NCI-H2171 (cell line): ENCODE data around the gene ACSL6.

Experiments
- DNase-seq: peaks from one replicate; lab custom pipeline; 2025; lab: John Stamatoyannopoulos, UW

Gene ACSL6

DNA sequence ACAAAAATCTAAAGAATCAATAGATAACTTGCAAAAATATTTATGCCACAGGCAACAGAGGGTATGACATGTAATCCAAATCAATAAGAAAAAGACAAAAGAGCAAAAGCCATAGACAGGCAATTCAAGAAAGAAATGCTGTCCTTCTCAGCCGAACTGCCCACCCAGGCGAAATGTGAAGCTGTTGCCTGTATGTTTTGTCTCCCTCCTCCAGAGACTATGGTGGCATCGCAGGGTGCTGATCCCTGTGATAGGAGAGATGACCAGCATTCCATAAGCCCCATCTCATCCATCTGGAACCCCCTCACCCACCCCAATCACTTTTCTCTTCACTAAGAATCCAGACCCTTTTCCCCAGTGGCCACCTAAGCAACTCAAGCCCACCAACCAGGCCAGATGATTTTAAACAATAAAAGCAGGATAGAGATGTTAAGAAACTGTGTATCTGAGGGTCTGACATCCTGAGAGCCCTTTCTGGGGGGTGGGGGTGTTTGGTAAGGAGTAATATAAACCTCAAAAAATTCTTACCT, 5.3 kb upstream of the ACSL6 start:
- DNase-seq, result no peak

DNA sequence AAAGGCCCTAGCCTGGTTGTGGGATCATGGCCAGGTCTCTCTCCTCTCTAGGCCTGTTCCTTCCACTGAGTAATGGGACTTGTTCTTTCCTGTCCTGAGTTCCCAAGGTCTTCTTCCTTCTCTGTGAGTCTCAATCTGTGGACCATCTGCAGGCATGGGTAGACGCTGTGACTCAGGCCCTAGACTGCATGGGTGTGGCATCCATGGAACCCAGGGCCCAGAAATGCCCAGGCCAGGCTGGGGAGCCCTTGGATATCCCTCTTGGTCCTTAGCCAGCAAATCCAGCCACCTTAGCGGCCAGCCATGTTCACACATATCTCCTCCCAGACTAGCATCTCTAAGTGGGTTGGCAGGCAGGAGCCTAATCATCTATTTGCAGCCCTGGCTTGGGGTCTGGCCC, 2.3 kb upstream of the ACSL6 start:
- DNase-seq, result no peak

DNA sequence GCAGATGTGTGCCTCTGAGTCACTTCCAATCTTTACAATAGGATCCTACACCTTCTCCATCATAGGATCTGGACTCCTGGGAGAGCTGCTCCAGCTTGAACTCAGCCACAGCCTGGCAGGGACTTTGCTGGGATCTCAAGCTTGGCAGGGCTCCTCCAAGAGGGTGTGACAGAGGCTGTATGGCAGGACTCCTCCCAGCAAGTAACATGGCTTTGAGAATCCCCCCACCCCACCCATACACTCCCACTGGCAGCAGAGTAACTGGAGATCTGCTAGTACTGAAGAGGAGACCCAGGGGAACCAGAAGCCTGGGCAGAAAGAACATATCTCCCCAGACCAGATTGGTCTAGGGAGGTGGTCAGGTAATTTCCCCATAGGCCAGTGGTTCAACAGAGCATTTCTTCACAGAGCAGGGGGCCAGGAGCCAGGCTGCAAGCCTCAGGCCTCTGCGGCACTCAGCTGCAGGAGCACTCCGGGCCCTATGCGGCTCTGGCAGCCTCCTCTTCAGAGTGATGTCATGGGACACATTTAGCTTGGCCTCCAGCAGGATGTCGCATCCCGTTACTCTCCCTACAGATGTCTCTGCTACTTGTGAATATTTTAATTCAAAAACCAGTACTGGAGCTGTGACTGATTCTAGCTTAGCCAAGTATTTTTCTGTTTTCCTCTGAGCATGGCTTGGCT, 1.7 kb upstream of the ACSL6 start:
- DNase-seq, result no peak

DNA sequence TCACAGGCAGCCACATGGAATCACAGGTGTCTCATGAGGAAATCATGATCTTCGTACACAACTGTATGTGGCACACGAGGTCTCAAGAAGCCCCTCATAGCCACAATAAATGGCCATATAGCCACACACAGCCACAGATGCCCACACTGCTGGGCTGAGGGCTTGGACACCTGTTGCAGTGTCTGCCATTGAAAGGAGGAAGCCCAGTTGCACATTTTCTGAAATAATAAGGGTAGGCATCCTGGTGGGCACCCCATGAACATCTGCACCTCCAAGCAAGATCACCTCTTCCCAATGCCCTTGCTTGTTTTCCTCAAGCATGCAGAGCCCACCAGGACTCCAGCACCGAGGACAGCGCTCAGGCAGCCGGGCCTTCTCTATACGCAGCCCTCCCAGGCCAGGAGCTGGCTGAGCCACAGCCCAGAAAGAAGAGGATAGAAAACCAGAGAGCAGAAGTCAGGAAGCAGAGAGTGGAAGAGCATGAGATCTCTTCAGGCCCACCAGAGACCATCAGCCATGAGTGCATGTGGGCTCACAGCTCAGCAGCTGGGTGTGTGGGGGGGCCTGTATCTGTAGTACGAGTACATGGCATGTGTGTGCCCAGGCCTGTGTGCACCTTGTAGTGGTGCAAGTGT, 1.0 kb upstream of the ACSL6 start:
- no peak for DNase-seq

DNA sequence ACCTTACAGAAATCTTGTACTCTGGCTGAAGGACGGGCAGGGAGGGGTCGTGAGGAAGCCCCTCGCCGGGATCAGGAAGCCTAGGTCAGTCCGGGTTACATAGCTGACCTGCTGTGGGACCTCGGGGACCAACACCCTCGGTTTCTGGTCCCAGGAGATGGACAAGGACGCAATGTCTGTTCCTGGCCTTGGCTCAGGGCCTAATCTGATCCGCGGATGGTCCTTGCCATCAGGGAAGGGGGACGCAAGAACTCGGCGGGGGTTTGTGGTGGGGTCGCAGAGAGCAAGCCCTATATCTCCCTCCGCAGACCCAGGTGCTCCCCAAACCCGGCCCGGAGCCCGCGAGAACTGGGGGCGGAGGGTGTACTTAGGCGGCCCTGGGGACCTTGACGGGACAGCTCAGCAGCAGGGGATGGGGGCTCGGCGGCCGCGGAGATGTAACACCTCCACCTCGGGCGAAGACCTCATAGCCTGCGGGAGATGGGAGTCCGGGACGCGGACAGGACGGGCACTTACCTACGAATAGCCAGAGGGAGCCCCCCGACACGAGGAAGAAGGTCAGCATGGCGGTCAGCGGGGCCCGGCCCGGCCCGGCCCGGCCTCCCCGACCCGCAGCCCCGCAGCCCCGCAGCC, 353 bp downstream of the ACSL6 start:
- no peak for DNase-seq

DNA sequence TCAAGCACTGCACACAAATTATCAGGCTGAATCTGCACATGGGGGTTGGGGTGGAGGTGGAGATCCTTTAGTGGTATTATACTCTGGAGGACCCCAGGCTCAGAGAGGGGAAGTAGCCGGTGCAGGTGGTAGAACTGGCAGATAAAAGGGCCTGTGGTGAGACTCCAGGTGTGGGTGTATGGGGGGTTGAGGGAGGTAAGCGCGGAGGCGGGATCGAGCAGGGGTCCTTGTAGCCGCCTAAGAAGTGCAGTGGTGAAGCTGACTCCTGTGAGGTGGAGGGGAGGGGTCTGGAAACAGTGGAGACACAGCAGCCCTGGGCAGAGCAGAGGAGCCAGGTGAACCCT, 841 bp downstream of the ACSL6 start:
- no peak for DNase-seq

DNA sequence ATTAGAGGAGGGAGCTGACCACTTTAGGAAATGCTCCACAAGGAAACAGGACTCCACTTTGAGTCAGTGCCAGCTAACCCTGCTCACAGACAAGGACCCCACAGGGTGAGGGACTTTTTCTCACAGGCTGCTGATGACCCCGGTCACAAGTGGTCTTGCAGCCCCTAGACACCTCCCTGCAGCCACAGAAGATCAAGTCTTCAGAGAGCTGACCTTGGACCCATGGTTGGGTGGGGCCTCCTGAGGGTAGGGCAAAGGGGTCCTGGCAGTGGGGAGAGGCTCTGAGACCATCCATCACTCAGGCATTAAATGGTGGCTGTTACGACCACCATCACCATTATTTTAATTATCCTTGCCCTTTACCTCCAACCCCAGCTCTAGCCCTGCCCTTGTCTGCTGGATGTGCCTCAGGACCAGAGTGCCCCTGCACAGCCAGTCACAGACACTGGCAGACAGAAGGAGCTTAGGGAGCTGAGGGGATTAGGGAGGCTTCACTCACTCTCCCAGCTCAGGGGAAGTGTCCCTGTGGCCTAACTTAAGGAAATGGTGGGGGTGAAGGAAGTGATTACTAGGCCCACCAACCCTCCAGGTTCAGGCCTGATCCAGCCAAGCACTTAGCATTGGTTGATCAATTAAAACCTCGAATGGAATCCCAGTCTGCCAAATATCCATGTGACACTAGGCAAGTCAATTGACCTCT, 1.6 kb downstream of the ACSL6 start:
- DNase-seq, result no peak

DNA sequence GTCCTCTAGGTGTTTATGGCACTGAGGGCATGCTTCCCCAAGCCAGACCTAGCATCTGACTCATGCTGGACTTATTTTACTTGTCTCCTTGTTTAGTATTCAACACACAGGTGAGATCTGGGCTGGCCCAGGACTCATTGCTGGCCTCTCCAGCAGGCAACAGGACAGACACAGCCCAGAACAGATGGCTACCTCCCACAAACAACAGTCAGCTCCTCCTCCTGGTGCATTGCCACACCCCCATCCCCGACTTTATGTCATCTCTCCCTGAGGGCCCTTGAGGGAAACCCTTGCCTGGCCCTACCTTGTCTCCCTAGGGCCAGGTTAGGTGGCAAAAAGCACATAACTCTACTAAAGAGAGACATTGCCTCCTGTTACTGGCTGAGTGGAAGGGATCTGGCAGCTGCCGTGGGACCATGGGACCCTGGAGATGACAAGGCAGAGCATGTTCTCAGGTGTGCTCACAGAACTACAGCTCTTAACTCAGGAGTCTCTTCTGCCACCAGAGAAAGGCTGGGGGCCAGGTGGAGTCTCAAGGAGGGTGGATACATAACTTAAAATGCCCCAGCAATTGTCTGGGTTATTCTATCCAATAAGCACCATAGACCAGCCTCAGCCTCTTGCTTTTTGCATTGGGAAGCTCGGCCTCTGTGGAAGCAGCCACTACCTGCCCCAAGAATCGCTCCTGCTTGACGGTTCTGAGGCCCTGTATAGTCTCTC, 2.3 kb downstream of the ACSL6 start:
- peak; percentile 29 for DNase-seq

DNA sequence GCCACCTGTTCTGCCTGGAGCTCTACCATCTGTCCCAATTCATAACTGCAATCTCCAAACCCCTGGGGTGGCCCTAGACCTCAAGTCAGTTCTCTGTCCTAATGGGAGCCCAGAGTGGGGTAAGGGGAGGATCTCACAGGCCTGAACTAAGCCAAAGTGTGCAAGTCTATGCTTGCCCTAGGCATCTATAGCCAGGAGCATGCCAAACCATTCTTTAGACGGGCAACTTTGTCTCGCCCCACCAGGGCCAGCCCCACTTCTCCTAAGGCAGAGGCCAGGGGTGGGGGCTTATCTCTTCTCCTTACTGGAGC, 3.3 kb downstream of the ACSL6 start:
- no peak for DNase-seq

DNA sequence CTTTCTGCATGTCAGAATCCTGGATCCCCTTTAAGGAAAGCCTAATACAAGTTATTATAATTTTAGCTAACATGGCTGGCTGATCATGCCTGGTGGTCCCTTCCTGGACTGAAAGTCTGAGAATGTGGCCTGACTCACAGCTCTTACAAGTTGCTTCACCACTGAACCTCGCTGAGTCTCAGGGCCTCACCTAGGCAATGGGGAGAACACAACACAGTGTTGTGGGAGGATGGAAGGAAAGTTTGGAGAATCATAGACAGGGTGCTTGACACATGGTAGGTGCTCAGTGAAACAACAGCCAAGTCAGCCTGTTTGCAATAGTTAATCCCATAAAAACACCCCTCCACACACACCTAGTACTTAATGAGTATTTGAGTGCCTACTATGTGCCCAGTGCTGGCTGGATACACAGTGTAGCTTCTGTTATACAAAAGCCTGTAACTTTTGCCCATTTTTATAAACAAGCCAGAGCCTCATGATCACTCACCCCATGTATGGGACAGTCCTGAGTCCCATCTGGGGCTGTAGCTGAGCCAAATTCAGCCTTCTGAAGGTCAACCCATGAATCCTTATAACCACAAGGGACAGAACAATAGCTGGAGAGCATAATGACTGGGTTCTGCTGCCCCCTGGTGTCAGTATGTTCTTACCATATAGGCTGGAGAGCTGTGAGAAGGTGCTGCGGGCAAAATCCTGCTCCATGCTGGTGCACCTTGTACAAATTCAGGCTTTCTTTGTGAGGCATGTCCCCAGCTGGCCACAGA, 3.9 kb downstream of the ACSL6 start:
- peak; percentile 32 for DNase-seq

DNA sequence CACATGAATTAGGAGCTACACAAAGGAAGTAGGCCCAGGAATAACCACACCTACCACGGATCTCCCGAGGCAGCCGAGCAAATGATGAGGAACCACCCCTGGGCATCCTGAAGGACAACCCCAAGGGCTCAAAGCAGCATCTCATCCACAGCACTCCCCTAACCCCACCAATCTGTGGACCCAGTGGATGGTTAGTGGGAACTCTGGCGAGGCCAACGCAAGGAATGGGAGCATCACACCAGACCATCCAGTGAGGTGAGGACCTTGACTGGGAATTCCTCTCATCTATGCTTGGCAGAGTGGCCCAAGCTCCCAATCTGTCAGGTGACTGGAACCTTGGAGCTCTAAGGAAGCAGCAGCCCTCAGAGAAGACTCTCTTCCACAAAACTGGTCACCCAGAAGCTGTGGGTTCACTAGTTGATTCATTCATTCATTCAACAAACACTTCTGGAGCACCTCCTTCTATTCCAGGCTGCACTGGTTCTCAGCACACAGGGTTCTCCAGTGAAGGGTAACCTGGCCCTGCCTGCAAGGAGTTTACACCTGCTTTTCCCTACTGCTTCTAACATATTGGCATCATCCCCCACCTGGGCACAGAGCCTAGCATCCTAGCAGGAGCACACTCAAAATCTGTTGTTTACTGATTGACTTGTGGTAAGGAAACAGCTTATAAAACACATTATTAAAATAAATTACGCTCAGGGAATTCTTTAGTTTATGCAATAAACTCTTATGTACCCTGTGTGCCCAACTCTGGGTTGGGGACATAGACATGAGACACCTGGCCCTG, 4.9 kb downstream of the ACSL6 start:
- DNase-seq, result no peak

DNA sequence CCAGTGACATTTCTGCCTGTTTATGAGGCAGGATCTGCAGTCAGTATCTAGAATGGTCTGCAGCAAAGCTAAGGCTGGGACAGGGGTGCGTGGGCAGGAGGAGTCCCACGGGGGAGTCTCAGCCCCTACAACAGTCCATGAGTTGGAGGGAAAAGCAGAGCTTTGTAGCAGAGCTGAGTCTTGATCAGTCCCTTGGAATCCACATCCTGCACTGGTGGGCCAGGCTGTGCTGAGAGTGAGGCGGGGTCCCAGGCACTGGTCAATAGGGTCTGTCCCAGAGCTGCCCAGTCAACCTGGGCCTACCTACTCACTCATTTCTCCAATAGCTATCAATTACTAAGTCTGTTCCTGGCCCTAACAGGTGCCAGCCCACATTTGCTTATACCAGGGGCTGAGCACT, 5.9 kb downstream of the ACSL6 start:
- DNase-seq, result no peak

DNA sequence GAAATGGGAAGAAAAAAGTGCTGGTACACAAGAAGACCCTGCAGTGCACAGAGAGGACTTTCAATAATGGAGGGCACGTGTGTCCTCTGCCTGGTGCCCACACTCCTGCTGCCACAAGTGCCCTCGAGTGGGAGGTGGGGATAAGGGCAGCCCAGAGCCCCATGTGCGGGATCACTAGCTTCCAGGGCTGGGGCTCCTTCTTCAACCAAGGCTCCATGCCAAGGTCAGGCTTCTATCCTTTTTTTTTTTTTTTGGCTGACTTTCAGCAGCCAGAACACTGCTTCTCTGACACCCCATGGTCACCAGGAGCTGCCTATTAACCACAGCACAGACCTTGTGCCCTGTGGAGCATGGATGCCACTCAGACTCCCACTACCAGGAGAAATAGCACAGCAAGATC, 7.5 kb downstream of the ACSL6 start:
- no peak for DNase-seq

DNA sequence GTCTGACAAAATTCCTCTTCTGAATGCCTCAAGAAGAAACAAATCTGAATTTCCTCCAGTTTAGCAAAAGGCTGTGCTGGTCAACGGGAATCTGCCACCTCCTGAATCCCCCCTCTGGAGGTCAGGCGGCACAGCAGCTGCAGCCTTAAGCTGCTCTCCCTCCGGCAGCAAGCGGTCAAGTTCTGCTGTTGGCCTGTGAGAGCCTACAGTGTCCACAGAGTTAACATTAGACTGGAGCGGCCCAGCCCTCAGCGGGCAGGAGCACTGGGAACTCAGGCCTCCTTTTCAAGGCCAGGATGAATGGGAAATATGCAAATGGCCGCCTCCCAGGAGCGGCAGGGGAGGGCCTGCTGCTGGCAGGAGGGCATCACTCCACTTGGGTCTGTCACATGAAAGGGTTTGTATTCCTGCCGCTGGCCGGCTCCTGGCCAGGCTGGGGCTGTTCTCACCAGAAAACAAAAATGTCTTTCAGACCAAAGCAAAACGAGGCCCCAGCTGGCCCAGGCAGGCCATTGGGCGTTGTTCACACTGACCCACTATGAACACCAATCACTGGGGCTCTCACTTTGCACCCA, 8.2 kb downstream of the ACSL6 start:
- no peak for DNase-seq

DNA sequence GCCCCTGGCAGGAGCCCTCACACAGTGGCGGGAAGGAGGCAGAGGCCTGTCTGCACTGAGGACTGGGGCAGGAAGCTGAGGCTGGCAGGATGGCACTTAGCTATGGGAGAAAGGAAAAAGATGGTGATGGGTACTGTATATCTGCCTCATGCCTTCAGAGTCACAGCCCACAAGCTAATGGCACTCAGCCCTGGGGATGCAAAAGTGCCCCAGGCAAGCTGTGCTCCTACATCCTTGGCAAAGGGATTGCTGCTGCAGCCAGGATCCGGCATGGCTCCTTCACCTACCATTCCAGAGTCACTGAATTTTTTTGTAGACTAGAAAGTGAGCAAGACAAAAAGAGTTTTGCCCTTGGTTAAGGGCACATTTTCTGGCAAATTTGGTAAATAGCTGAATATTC, 8.7 kb downstream of the ACSL6 start:
- DNase-seq, result no peak

DNA sequence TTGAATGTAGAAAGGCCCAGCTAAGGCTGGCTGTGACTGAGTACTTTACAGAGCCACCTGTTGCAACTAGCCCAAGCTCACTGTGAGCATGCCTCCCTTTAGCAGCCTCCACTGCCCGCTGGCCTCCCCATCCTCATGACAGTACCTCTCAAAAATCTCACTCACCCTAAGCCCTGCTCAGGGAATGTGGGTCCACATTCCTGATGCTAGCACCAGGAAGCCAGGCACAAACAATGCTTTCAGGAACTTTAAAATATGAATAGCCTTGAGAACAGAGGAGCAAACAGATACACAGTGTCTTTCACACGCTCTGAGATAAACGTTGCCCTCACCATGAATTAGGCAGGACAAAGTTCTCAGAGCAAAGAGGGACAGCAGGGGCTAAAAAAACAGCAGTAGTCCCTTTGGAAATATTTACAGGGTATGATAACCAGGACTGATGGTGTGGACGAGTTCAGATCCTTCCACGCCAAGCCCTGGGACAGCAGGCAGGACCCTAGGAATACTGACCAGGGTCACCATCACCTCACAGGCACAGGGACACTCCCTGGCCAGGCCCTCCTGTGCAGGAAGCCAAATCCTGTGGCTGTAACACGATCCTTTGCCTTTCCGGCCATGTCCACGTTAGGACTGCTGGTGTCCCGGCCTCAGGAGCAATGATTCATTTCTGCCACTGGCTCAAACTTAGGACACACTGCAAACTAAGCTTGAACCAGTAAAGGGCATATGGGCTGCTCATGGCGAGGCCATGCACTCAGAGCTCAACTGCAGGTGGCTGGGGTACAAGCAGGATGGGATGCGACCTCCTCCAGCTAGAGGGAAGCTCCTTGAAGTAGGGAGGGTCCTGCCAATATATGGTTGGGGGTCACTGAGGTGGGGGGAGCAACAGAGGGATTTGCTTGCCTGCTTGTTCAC, 9.6 kb downstream of the ACSL6 start:
- DNase-seq, result no peak

DNA sequence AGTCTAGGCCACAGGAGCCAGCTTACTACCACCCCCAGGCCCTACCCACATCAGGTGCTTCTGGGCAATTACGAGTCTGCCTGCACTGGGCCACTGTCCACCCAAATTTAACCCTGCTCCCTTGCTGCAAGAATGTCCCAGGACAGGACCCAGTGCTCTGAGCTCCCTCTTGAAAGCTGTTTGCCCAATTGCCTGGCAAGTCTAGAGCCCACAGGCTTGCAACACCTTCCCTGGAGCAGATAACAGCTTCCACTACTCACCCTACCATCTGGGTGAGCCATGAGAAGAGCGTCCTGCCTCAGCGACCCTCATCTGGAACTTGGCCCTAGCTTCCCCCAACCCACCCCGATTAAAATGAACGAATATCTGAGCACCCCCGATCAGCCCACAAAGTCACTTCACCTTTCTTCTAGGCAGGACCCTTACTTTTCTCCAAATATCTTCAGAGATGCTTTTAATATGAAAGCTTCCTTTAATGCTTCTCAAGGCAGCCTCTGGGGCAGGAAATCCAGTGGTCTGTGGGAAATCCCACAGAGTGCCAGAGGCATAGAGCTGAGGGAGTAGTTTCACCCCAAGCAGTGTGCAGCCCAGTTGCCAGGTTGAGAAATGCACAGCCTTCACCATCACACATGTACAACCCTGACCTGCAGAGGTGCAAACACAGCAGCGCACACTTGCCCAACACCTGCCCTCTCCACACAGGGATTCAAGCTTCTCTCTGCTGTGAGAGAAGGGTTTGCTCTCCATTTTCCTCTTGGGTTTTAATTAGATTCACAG, 10.6 kb downstream of the ACSL6 start:
- no peak for DNase-seq

DNA sequence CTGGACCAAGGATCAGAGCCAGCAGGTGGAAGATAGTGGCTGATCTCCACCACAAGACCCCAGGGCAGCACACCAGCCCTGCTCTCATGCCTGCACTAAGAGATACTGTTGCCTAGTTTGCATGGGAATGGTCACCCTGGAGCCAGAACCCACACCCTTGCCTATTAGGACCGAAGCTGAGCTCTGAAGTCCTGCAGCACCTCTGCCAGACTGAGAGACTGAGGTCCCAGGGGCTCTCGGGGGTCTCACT, 11.3 kb downstream of the ACSL6 start:
- DNase-seq, result no peak
